WTC11 (cell line): ENCODE data around the gene TOX4. TPM values are rescaled to one million over a fixed set of nuclear protein-coding genes. Genes with fewer than 3 reads are reported as not detected.

Source experiments
- ATAC-seq: fragments of 200-7000 bp; cut with Tn5 transposase; 2 replicates; pipeline ENCODE4 v1.10.0; 2021; ENCODE audit warnings: mild to moderate bottlenecking, moderate library complexity
- CTCF ChIA-PET: fragments of 300-600 bp; sonication (Branson Sonifier 250); formaldehyde crosslinking; loops from one replicate; lab custom pipeline; 2021; ENCODE audit warnings: antibody characterized with exemption; lab: Charles Lee
- POLR2A ChIA-PET: fragments of 350-600 bp; sonication (Branson Sonifier 250); formaldehyde crosslinking; loops from one replicate; lab custom pipeline; 2021; ENCODE audit warnings: antibody characterized with exemption; lab: Charles Lee
- DNase-seq: peaks from one replicate; pipeline ENCODE4 v3.0.0; 2021; ENCODE audit warnings: low spot score
- H3K27ac Mint-ChIP-seq: 2 replicates; pipeline ENCODE4 v1.8.0; 2021; ENCODE audit warnings: mixed read lengths
- H3K27me3 Mint-ChIP-seq: 2 replicates; pipeline ENCODE4 v1.8.0; 2021; ENCODE audit warnings: low read depth, mild to moderate bottlenecking, moderate library complexity, mixed read lengths
- H3K36me3 Mint-ChIP-seq: 2 replicates; pipeline ENCODE4 v1.8.0; 2021; ENCODE audit warnings: mixed read lengths
- H3K4me1 Mint-ChIP-seq: 2 replicates; pipeline ENCODE4 v1.8.0; 2022; ENCODE audit warnings: mixed read lengths
- H3K4me3 Mint-ChIP-seq: 2 replicates; pipeline ENCODE4 v1.8.0; 2021; ENCODE audit warnings: mild to moderate bottlenecking, moderate library complexity, mixed read lengths
- H3K9me3 Mint-ChIP-seq: 2 replicates; pipeline ENCODE4 v1.8.0; 2021; ENCODE audit warnings: mixed read lengths
- ATF1 ChIP-seq: sonication (generic); formaldehyde crosslinking; IDR thresholded peaks from 2 replicates; pipeline ENCODE4 v1.8.1; 2023; ENCODE audit warnings: mild to moderate bottlenecking, moderate library complexity, missing genetic modification reagents
- CREM ChIP-seq: sonication (generic); formaldehyde crosslinking; IDR thresholded peaks from 2 replicates; pipeline ENCODE4 v1.8.1; 2022; ENCODE audit warnings: mild to moderate bottlenecking, missing genetic modification reagents, moderate library complexity
- CTCF ChIP-seq: fragments of 200-600 bp; IDR thresholded peaks from 2 replicates; pipeline ENCODE4 v1.8.0; 2022; ENCODE audit warnings: antibody characterized with exemption
- E2F5 ChIP-seq: sonication (generic); formaldehyde crosslinking; IDR thresholded peaks from 2 replicates; pipeline ENCODE4 v1.8.1; 2022; ENCODE audit warnings: mild to moderate bottlenecking, moderate library complexity, missing genetic modification reagents
- EMX1 ChIP-seq: fragments of 250-450 bp; sonication (Bioruptor Pico); IDR thresholded peaks from 2 replicates; pipeline ENCODE4 v1.8.0; 2021; ENCODE audit warnings: mild to moderate bottlenecking
- IRF2 ChIP-seq: sonication (generic); formaldehyde crosslinking; IDR thresholded peaks from 2 replicates; pipeline ENCODE4 v1.8.0; 2022; ENCODE audit warnings: low read depth, missing genetic modification reagents, borderline replicate concordance
- MXD4 ChIP-seq: fragments of 250-450 bp; sonication (Bioruptor Pico); IDR thresholded peaks from 2 replicates; pipeline ENCODE4 v1.8.0; 2021; ENCODE audit warnings: mild to moderate bottlenecking, moderate library complexity, borderline replicate concordance
- NFATC4 ChIP-seq: fragments of 250-450 bp; sonication (Bioruptor Pico); IDR thresholded peaks from 2 replicates; pipeline ENCODE4 v1.9.0; 2021; ENCODE audit warnings: mild to moderate bottlenecking
- NR3C1 ChIP-seq: sonication (generic); formaldehyde crosslinking; conservative IDR thresholded peaks from 2 replicates; pipeline ENCODE4 v1.8.1; 2023; ENCODE audit warnings: low read depth, mild to moderate bottlenecking, missing genetic modification reagents
- SMAD3 ChIP-seq: sonication (generic); formaldehyde crosslinking; IDR thresholded peaks from 2 replicates; pipeline ENCODE4 v1.8.0; 2022; ENCODE audit warnings: missing genetic modification reagents, mild to moderate bottlenecking, borderline replicate concordance
- SOX15 ChIP-seq: fragments of 250-450 bp; sonication (Bioruptor Pico); IDR thresholded peaks from 2 replicates; pipeline ENCODE4 v1.9.0; 2021; ENCODE audit warnings: mild to moderate bottlenecking
- SP1 ChIP-seq: sonication (generic); formaldehyde crosslinking; conservative IDR thresholded peaks from 2 replicates; pipeline ENCODE4 v1.8.1; 2022; ENCODE audit warnings: missing genetic modification reagents
- TEAD1 ChIP-seq: sonication (generic); formaldehyde crosslinking; IDR thresholded peaks from 2 replicates; pipeline ENCODE4 v1.8.0; 2022; ENCODE audit warnings: mild to moderate bottlenecking, missing genetic modification reagents
- TP53 ChIP-seq: sonication (generic); formaldehyde crosslinking; IDR thresholded peaks from 2 replicates; pipeline ENCODE4 v1.8.1; 2023; ENCODE audit warnings: mild to moderate bottlenecking, missing genetic modification reagents
- ZNF396 ChIP-seq: fragments of 250-450 bp; sonication (Bioruptor Pico); IDR thresholded peaks from 2 replicates; pipeline ENCODE4 v1.8.0; 2021; ENCODE audit warnings: mild to moderate bottlenecking, moderate library complexity, borderline replicate concordance
- ZNF416 ChIP-seq: fragments of 250-450 bp; sonication (Bioruptor Pico); IDR thresholded peaks from 2 replicates; pipeline ENCODE4 v1.9.0; 2021; ENCODE audit warnings: mild to moderate bottlenecking, inconsistent platforms
- ZNF512 ChIP-seq: sonication (generic); formaldehyde crosslinking; IDR thresholded peaks from 2 replicates; pipeline ENCODE4 v1.8.1; 2022; ENCODE audit warnings: missing genetic modification reagents, borderline replicate concordance
- total RNA-seq: library from RNA; stranded (reverse); gene quantifications from 3 replicates; pipeline ENCODE4 v1.2.3, GENCODE V29; 2021
- TF ChIP-seq, protein P1 (sequence below): sonication (generic); formaldehyde crosslinking; IDR thresholded peaks from 2 replicates; pipeline ENCODE4 v1.8.0; 2022; ENCODE audit warnings: mild to moderate bottlenecking, missing genetic modification reagents
- TF ChIP-seq, protein P2 (sequence below): sonication (generic); formaldehyde crosslinking; IDR thresholded peaks from 2 replicates; pipeline ENCODE4 v1.8.0; 2022; ENCODE audit warnings: mild to moderate bottlenecking, missing genetic modification reagents
- TF ChIP-seq, protein P3 (sequence below): sonication (generic); formaldehyde crosslinking; IDR thresholded peaks from 2 replicates; pipeline ENCODE4 v1.8.0; 2022; ENCODE audit warnings: mild to moderate bottlenecking, missing genetic modification reagents
- TF ChIP-seq, protein P4 (sequence below): sonication (generic); formaldehyde crosslinking; IDR thresholded peaks from 2 replicates; pipeline ENCODE4 v1.8.1; 2023; ENCODE audit warnings: mild to moderate bottlenecking, missing genetic modification reagents, moderate library complexity
- TF ChIP-seq, protein P5 (sequence below): fragments of 250-450 bp; sonication (Bioruptor Pico); IDR thresholded peaks from 2 replicates; pipeline ENCODE4 v1.8.0; 2021; ENCODE audit warnings: mild to moderate bottlenecking

Gene TOX4
- total RNA-seq, 1 experiment from 2014 or later, result 49.1 TPM

- peaks cover 58% of the 10 kb centered on the region for H3K4me1 Mint-ChIP-seq
- ATAC-seq, result no peak
- POLR2A ChIA-PET, result interaction anchor here (0.7 kb wide), 1 partner anchor 24 kb away, joined by 3 read pairs; no protein-coding TSS in a partner anchor
Measured at GRCh38 chr14:21533294-21533693, 56.3 kb downstream of the TOX4 start.

DNA sequence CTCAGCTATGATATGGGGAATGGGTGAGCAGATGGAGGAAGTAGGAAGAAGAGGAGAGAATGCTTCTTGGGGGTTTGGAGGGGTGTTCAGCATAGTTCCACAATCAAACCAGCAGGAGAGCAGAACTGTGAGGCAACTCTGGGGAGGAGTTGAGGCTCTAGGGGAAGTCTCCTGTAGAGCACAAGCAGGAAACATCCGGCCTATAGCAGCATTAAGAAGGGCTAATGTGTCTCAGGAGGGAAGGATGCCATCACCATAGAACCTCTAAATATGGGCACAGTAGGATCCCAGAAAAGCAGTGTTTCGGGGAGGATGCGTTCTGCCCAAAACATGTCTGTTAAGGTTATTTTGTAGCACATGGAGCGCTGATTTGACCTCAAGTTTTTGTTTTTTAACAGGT, 57.6 kb downstream of the TOX4 start:
- peaks cover 59% of the 10 kb centered on the region for H3K4me1 Mint-ChIP-seq
- TF ChIP-seq ATF1 (CRISPR knock-in tag) (no peak), TEAD1 (CRISPR knock-in tag) (peak; percentile 92; the same call in 1 of the 2 replicates), E2F5 (CRISPR knock-in tag) (0 out of 2 replicates have a peak, but pooled peaks have one; percentile 30), CREM (peak; percentile 56; the same call in 1 of the 2 replicates), SP1 (peak; percentile 7; the same call in 1 of the 2 replicates), SMAD3 (no peak)
- TF ChIP-seq, protein P1, sequence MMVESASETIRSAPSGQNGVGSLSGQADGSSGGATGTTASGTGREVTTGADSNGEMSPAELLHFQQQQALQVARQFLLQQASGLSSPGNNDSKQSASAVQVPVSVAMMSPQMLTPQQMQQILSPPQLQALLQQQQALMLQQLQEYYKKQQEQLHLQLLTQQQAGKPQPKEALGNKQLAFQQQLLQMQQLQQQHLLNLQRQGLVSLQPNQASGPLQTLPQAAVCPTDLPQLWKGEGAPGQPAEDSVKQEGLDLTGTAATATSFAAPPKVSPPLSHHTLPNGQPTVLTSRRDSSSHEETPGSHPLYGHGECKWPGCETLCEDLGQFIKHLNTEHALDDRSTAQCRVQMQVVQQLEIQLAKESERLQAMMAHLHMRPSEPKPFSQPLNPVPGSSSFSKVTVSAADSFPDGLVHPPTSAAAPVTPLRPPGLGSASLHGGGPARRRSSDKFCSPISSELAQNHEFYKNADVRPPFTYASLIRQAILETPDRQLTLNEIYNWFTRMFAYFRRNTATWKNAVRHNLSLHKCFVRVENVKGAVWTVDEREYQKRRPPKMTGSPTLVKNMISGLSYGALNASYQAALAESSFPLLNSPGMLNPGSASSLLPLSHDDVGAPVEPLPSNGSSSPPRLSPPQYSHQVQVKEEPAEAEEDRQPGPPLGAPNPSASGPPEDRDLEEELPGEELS, result peak; percentile 83; the same call in 1 of the 2 replicates

More at GRCh38 chr14:21533294-21533693, 56.3 kb downstream of the TOX4 start:
- DNase-seq, result no peak
- peaks cover 17% of the 10 kb centered on the region for H3K36me3 Mint-ChIP-seq
- H3K9me3 Mint-ChIP-seq, result no peaks in the 10 kb centered on the region
- TF ChIP-seq ZNF416 (CRISPR knock-in tag) (no peak), NR3C1 (CRISPR knock-in tag) (no peak), MXD4 (CRISPR knock-in tag) (no peak), CTCF (no peak), ZNF396 (CRISPR knock-in tag) (no peak), SOX15 (no peak), EMX1 (CRISPR knock-in tag) (no peak), ZNF512 (CRISPR knock-in tag) (no peak), ATF1 (CRISPR knock-in tag) (no peak), NFATC4 (CRISPR knock-in tag) (no peak), IRF2 (no peak), TP53 (CRISPR knock-in tag) (no peak)
- TF ChIP-seq, protein P2, sequence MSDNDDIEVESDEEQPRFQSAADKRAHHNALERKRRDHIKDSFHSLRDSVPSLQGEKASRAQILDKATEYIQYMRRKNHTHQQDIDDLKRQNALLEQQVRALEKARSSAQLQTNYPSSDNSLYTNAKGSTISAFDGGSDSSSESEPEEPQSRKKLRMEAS (CRISPR knock-in tag), result no peak
- TF ChIP-seq, protein P3, sequence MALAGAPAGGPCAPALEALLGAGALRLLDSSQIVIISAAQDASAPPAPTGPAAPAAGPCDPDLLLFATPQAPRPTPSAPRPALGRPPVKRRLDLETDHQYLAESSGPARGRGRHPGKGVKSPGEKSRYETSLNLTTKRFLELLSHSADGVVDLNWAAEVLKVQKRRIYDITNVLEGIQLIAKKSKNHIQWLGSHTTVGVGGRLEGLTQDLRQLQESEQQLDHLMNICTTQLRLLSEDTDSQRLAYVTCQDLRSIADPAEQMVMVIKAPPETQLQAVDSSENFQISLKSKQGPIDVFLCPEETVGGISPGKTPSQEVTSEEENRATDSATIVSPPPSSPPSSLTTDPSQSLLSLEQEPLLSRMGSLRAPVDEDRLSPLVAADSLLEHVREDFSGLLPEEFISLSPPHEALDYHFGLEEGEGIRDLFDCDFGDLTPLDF, result no peak
- TF ChIP-seq, protein P4, sequence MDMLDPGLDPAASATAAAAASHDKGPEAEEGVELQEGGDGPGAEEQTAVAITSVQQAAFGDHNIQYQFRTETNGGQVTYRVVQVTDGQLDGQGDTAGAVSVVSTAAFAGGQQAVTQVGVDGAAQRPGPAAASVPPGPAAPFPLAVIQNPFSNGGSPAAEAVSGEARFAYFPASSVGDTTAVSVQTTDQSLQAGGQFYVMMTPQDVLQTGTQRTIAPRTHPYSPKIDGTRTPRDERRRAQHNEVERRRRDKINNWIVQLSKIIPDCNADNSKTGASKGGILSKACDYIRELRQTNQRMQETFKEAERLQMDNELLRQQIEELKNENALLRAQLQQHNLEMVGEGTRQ (CRISPR knock-in tag), result no peak
- TF ChIP-seq, protein P5, sequence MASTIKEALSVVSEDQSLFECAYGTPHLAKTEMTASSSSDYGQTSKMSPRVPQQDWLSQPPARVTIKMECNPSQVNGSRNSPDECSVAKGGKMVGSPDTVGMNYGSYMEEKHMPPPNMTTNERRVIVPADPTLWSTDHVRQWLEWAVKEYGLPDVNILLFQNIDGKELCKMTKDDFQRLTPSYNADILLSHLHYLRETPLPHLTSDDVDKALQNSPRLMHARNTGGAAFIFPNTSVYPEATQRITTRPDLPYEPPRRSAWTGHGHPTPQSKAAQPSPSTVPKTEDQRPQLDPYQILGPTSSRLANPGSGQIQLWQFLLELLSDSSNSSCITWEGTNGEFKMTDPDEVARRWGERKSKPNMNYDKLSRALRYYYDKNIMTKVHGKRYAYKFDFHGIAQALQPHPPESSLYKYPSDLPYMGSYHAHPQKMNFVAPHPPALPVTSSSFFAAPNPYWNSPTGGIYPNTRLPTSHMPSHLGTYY (CRISPR knock-in tag), result no peak
- TF ChIP-seq, all 79 proteins: peak for 0
- CTCF ChIA-PET, result interaction anchor here (1.1 kb wide), 1 partner anchor 57 kb away, joined by 7 read pairs; the partner anchor contains the start of genes RAB2B and TOX4
- Mint-ChIP-seq H3K27ac (peak overlapping the region; percentile 97), H3K4me3 (peak overlapping the region; percentile 90), H3K27me3 (no peaks in the 10 kb centered on the region)

More for the DNA sequence above, 57.6 kb downstream of the TOX4 start:
- peak overlapping the region; percentile 100 for H3K27ac Mint-ChIP-seq
- H3K36me3 Mint-ChIP-seq, result peaks cover 14% of the 10 kb centered on the region
- ChIA-PET CTCF (interaction anchor here (1.1 to 1.8 kb wide), 5 partner anchors 9 to 58 kb away, joined by 4 to 7 read pairs (median 6); partner anchors contain the start of genes METTL3, RAB2B, SALL2 and TOX4), POLR2A (interaction anchor here (0.7 to 4.2 kb wide), 4 partner anchors 8 to 101 kb away, joined by 3 to 76 read pairs (median 4); partner anchors contain the start of genes METTL3 and SALL2)
- H3K27me3 Mint-ChIP-seq, result no peaks in the 10 kb centered on the region
- ATAC-seq (peak; percentile 87), DNase-seq (peak; percentile 43)
- H3K4me3 Mint-ChIP-seq, result peak overlapping the region; percentile 90
- no peaks in the 10 kb centered on the region for H3K9me3 Mint-ChIP-seq
